AG10803 (cell line): ENCODE results near the gene MAU2.

Experiments
- DNase-seq: peaks from one replicate; pipeline ENCODE4 v3.0.0; 2010; ENCODE audit warnings: low read depth
- H3K4me3 ChIP-seq: 2 replicates; pipeline ENCODE4 v1.5.1; 2011; ENCODE audit warnings: mild to moderate bottlenecking, low read length, control low read depth
- CTCF ChIP-seq: conservative IDR thresholded peaks from 2 replicates; pipeline ENCODE4 v1.5.1; 2011; ENCODE audit warnings: mild to moderate bottlenecking, low read length, control low read depth, inconsistent platforms

Gene MAU2

GRCh38 chr19:19355606-19356139 is 35.0 kb downstream of the MAU2 start:
- H3K4me3 ChIP-seq, result no peak overlapping the region
- no peak for DNase-seq
- TF ChIP-seq CTCF, result no peak

GRCh38 chr19:19356500-19356899 is 35.9 kb downstream of the MAU2 start:
- no peak for TF ChIP-seq CTCF
- no peak for DNase-seq
- no peak overlapping the region for H3K4me3 ChIP-seq

GRCh38 chr19:19356901-19357566 is 36.4 kb downstream of the MAU2 start:
- DNase-seq, result no peak
- no peak for TF ChIP-seq CTCF
- H3K4me3 ChIP-seq, result no peak overlapping the region

- H3K4me3 ChIP-seq, result no peak overlapping the region
- DNase-seq, result peak; percentile 84
- TF ChIP-seq CTCF, result peak; percentile 85
Observed at GRCh38 chr19:19361075-19361594, 40.5 kb downstream of the MAU2 start.

GRCh38 chr19:19362075-19362474 is 41.4 kb downstream of the MAU2 start:
- DNase-seq, result no peak
- no peak overlapping the region for H3K4me3 ChIP-seq
- TF ChIP-seq CTCF, result no peak

GRCh38 chr19:19366434-19367396 is 46.1 kb downstream of the MAU2 start:
- DNase-seq, result peak; percentile 66
- TF ChIP-seq CTCF, result peak; percentile 89
- no peak overlapping the region for H3K4me3 ChIP-seq
